IMR-90 (cell line): Measurements from ENCODE around the gene LSG1. TPM values are rescaled to one million over a fixed set of nuclear protein-coding genes. Genes with fewer than 3 reads are reported as not detected.

ENCODE experiments used
- CHD1 ChIP-seq: IDR thresholded peaks from 2 replicates; pipeline ENCODE4 v1.6.1; 2012; ENCODE audit warnings: low read depth, low read length, improper control_type of control experiment
- FOS ChIP-seq: fragments of 150-350 bp; IDR thresholded peaks from 2 replicates; pipeline ENCODE4 v1.6.1; 2016; ENCODE audit warnings: low read depth, low read length
- MAZ ChIP-seq: IDR thresholded peaks from 2 replicates; pipeline ENCODE4 v1.6.1; 2012; ENCODE audit warnings: low read depth, mild to moderate bottlenecking, low read length, improper control_type of control experiment, moderate library complexity, borderline replicate concordance
- RCOR1 ChIP-seq: IDR thresholded peaks from 2 replicates; pipeline ENCODE4 v1.6.1; 2012; ENCODE audit warnings: mild to moderate bottlenecking, low read length, improper control_type of control experiment; ENCODE audit not compliant: insufficient replicate concordance
- microRNA-seq, 2 experiments: library from miRNA; stranded (forward) in 1 of 2; unstranded in 1 of 2; fragments of 10-50 nt in 1 of 2; fragments of <30 nt in 1 of 2; gene quantifications in 1 of 2; microRNA quantifications in 1 of 2; one replicate each; pipeline versions ENCODE3 to v1.1.0; 2013 to 2020; ENCODE audit not compliant: insufficient read depth in 1 of 2, insufficient read length in 1 of 2, unreplicated experiment in 1 of 2
- polyA plus RNA-seq, 3 experiments: library from polyadenylated mRNA; depleted of rRNA; stranded (reverse); fragments of >200 nt; gene quantifications; 2 replicates each; pipeline ENCODE4 v1.2.3, GENCODE V29; 2012; ENCODE audit warnings: low replicate concordance in 1 of 3
- small RNA-seq, 5 experiments: library from RNA; depleted of rRNA; stranded (forward); fragments of <200 nt; gene quantifications; one replicate each; pipeline ENCODE3, GENCODE V24; 2012
- total RNA-seq: library from RNA; depleted of rRNA; stranded (reverse); fragments of >200 nt; gene quantifications from 2 replicates; pipeline ENCODE4 v1.2.3, GENCODE V29; 2012; rRNA removed

LSG1 gene
- total and polyA plus RNA-seq, 2 of the 4 experiments (the other 2 are of a cell fraction) = 26.8 to 45.2 TPM

DNA sequence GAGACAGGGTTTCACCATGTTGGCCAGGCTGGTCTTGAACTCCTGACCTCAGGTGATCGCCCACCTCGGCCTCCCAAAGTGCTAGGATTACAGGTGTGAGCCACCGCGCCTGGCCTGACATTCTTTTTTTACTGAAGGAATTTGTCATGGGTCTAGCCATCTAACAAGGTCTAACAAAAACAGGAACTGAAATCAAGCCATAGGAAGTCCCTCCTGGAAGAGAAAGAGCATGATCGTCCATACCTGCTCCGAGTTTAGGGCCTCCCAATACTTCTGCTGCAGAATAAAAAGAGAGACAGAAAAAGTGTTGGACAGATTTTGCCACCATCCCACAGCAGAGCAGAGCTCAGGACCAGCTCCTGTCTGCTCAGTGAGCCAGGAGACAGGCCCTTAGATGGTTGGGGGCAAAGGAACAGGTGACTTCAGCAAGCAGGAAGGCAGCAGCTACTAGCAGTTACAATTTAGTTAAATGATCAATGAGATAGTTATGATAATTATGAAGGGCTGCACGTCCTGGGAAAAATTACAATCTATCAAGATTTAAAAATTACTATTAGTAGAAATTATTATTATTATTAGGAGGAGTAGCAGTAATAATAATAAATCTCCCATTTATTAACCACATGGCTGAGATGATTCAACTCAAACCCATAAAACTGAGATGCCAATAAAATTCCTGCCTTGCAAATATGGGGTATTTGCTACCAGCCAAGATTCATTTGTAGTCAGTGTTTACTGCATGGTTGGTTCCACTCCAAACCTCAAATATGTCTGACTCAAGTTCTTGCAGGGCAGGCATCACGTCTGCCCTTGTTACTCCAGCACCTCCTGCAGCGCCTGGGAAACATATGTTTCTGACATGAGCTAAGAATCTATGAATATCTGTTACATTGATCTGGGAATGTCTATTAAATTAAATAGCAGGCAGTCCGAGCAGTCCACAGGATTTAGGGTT lies 78.9 kb downstream of the LSG1 start (continued):
- TF ChIP-seq CHD1 = peak; percentile 83; the same call in 1 of the 2 replicates
- TF ChIP-seq FOS = peak; percentile 95
- TF ChIP-seq MAZ = no peak
- TF ChIP-seq RCOR1 = peak; percentile 47

Small RNA genes lying within 50 kb of the gene (microRNA-seq; reads per million reads assigned to microRNA genes)
- not detected for gene AC046143.2 (ENCODE audit: insufficient read depth, insufficient read length)

Small RNA genes lying within 50 kb of the gene (small RNA-seq; reads per million reads assigned to genes)
- gene AC046143.2 = 0 reads per million in 5 experiments

Other genes with a start within 250 kb of the LSG1 start
- gene ATP13A3, start 185.2 kb downstream of the LSG1 start, total RNA-seq = 154 and 284 TPM in 2 replicates
- 37.5 and 48.1 TPM in 2 replicates for gene ATP13A3, start 185.2 kb downstream of the LSG1 start, polyA plus RNA-seq (2012; rRNA removed)
- 7.8 and 9.7 TPM in 2 replicates for gene TMEM44, start 38.8 kb downstream of the LSG1 start, total RNA-seq
- gene TMEM44, start 38.8 kb downstream of the LSG1 start, polyA plus RNA-seq (2012; rRNA removed) = 22.4 and 24.2 TPM in 2 replicates
- gene FAM43A, start 13.7 kb upstream of the LSG1 start, total RNA-seq = 3.0 and 3.1 TPM in 2 replicates
- 11.2 and 11.5 TPM in 2 replicates for gene FAM43A, start 13.7 kb upstream of the LSG1 start, polyA plus RNA-seq (2012; rRNA removed)